HUES48 (cell line): Measurements from ENCODE around the gene ARHGEF17.
A peak's percentile ranks its signal among the peaks of the same experiment; 100 is the strongest.

Experiments used
- H3K27ac ChIP-seq: one replicate; pipeline ENCODE4 v1.7.0; 2013; ENCODE audit warnings: low read depth, low read length, inconsistent platforms
- H3K27me3 ChIP-seq: 2 replicates; pipeline ENCODE4 v1.6.1; 2013; ENCODE audit warnings: mild to moderate bottlenecking, low read length; ENCODE audit not compliant: control insufficient read depth, insufficient read depth
- H3K36me3 ChIP-seq: 2 replicates; pipeline ENCODE4 v1.6.1; 2013; ENCODE audit warnings: low read length; ENCODE audit not compliant: control insufficient read depth, insufficient read depth
- H3K4me1 ChIP-seq: 2 replicates; pipeline ENCODE4 v1.6.1; 2013; ENCODE audit warnings: mild to moderate bottlenecking, low read length; ENCODE audit not compliant: control insufficient read depth, insufficient read depth
- H3K4me3 ChIP-seq: 2 replicates; pipeline ENCODE4 v1.5.1; 2013; ENCODE audit warnings: mild to moderate bottlenecking, low read depth, low read length
- H3K9ac ChIP-seq: 2 replicates; pipeline ENCODE4 v1.6.1; 2013; ENCODE audit warnings: mild to moderate bottlenecking, low read depth, low read length, moderate library complexity
- H3K9me3 ChIP-seq: 2 replicates; pipeline ENCODE4 v1.6.1; 2013; ENCODE audit warnings: low read length; ENCODE audit not compliant: control insufficient read depth, insufficient read depth

ARHGEF17 gene

GRCh38 chr11:73361953-73362776, 54.1 kb downstream of the ARHGEF17 start:
- peaks cover 8% of the 10 kb centered on the region; the same call in 1 of the 2 replicates for H3K27me3 ChIP-seq
- H3K36me3 ChIP-seq = no peaks in the 10 kb centered on the region
- H3K9me3 ChIP-seq = no peaks in the 10 kb centered on the region
- H3K9ac ChIP-seq = no peak overlapping the region
- peak overlapping the region; percentile 50 for H3K4me3 ChIP-seq
- peak overlapping the region; percentile 40 for H3K27ac ChIP-seq
- H3K4me1 ChIP-seq = no peaks in the 10 kb centered on the region

DNA sequence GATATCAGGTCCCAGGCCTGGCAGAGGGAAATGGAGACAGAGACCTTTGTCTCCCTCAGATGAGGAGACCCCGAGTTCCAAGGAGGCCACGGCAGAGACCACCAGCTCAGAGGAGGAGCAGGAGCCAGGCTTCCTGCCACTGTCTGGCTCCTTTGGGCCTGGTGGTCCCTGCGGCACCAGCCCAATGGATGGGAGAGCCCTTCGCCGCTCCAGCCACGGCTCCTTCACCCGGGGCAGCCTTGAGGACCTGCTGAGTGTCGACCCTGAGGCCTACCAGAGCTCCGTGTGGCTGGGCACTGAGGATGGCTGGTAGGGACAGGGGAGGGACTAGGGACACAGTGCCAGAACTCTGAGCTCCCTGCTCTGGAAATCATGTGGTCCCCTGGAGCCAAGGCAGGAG, 55.1 kb downstream of the ARHGEF17 start:
- Histone ChIP-seq H3K4me1 (no peaks in the 10 kb centered on the region), H3K27me3 (peaks cover 8% of the 10 kb centered on the region; the same call in 1 of the 2 replicates), H3K27ac (no peak overlapping the region), H3K4me3 (no peak overlapping the region), H3K9me3 (no peaks in the 10 kb centered on the region), H3K36me3 (no peaks in the 10 kb centered on the region), H3K9ac (no peak overlapping the region)

- Histone ChIP-seq H3K9ac (no peak overlapping the region), H3K9me3 (no peaks in the 10 kb centered on the region), H3K4me1 (no peaks in the 10 kb centered on the region), H3K36me3 (no peaks in the 10 kb centered on the region), H3K27me3 (peaks cover 8% of the 10 kb centered on the region; the same call in 1 of the 2 replicates), H3K27ac (no peak overlapping the region), H3K4me3 (no peak overlapping the region)
These were observed 57.5 kb downstream of the ARHGEF17 start for GRCh38 chr11:73365352-73366264.

- Histone ChIP-seq H3K4me3 (no peak overlapping the region), H3K36me3 (no peaks in the 10 kb centered on the region), H3K27ac (no peak overlapping the region)
These were observed 58.2 kb downstream of the ARHGEF17 start for GRCh38 chr11:73366265-73366610.

GRCh38 chr11:73366953-73367352, 58.9 kb downstream of the ARHGEF17 start:
- Histone ChIP-seq H3K27ac (no peak overlapping the region), H3K4me3 (no peak overlapping the region), H3K36me3 (no peaks in the 10 kb centered on the region), H3K27me3 (peaks cover 8% of the 10 kb centered on the region; the same call in 1 of the 2 replicates), H3K4me1 (no peaks in the 10 kb centered on the region), H3K9me3 (no peaks in the 10 kb centered on the region), H3K9ac (no peak overlapping the region)

More at GRCh38 chr11:73366265-73366610, 58.2 kb downstream of the ARHGEF17 start:
- H3K9ac ChIP-seq = no peak overlapping the region
- no peaks in the 10 kb centered on the region for H3K4me1 ChIP-seq
- H3K27me3 ChIP-seq = peaks cover 8% of the 10 kb centered on the region; the same call in 1 of the 2 replicates
- H3K9me3 ChIP-seq = no peaks in the 10 kb centered on the region

DNA sequence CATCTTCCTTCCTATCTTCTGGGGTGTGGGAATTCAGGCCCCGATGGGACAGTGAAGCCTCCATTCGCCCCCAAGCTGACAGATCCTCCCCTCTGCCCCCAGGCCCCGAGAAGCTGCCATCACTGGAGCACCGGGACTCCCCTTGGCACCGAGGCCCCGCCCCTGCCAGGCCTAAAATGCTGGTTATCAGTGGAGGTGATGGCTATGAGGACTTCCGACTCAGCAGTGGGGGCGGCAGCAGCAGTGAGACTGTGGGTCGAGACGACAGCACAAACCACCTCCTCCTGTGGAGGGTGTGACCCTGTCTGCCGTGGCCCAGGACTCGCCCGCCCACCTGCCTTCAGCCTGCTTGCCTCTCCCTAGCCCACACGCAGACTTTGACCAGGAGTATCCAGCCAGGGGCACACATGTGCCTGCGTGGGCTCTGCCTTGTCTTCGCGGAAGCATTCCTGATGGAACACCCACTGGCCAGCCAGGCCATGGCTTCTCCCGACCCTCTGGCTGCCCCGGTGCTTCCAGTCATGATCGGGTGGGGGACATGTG, 59.5 kb downstream of the ARHGEF17 start:
- Histone ChIP-seq H3K4me3 (no peak overlapping the region), H3K36me3 (no peaks in the 10 kb centered on the region), H3K4me1 (no peaks in the 10 kb centered on the region), H3K27ac (no peak overlapping the region), H3K9ac (no peak overlapping the region), H3K9me3 (no peaks in the 10 kb centered on the region), H3K27me3 (peaks cover 7% of the 10 kb centered on the region; the same call in 1 of the 2 replicates)

DNA sequence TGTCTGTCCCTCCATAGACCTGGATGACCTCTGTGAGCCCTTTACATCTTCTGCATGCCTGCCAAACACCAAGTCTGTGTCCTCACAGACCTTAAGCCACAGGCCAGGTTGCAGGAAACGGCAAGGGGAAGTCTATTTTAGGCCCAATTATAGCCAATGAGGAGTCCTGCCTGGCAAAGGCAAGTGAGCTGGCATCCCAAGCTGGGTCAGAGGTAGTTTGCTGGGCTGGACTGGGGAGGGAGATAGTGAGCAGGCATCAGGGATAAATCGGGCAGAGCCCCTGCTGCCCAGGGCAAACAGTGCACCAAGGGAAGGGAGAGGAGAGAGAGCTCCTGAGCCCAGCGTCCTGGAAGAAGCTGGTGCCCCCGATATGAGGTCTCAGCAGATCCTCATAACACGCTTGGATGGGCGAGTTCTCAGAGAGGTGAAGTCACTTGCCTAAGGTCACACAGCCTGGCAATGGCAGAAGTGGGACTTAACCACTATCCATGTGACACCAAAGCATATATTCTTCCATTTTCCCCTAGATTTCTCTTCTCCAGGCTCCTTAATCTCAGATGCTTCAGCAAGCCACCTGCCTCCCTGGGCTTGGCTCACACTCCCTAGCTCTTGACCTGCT, 64.4 kb downstream of the ARHGEF17 start:
- H3K4me3 ChIP-seq = no peak overlapping the region
- H3K9me3 ChIP-seq = no peaks in the 10 kb centered on the region
- peaks cover 9% of the 10 kb centered on the region; the same call in 1 of the 2 replicates for H3K4me1 ChIP-seq
- peaks cover 8% of the 10 kb centered on the region for H3K27me3 ChIP-seq
- no peaks in the 10 kb centered on the region for H3K36me3 ChIP-seq
- H3K9ac ChIP-seq = no peak overlapping the region
- H3K27ac ChIP-seq = no peak overlapping the region

DNA sequence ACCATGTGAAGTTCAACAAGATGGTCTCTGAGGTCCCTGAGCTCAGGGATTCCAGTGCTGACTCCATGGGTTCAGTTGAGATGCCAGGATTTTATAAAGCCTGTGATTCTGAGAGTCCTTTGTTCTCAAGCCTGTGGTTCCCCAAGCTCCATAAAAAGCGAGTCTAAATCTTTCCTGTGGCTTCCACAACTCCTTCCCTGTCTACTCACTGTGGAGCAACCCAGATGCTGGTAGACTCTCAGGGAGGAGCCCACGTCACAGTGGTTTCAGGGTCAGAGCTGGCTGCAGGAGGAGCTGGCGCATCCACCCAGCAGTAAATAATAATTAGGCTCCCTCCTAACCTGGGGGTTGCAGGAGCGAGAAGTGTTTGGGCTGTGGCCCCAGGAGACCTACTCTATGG, 66.1 kb downstream of the ARHGEF17 start:
- no peak overlapping the region for H3K9ac ChIP-seq
- H3K27me3 ChIP-seq = peaks cover 8% of the 10 kb centered on the region
- H3K27ac ChIP-seq = no peak overlapping the region
- H3K9me3 ChIP-seq = no peaks in the 10 kb centered on the region
- H3K4me1 ChIP-seq = peaks cover 9% of the 10 kb centered on the region; the same call in 1 of the 2 replicates
- no peaks in the 10 kb centered on the region for H3K36me3 ChIP-seq
- no peak overlapping the region for H3K4me3 ChIP-seq

- no peak overlapping the region for H3K27ac ChIP-seq
- no peaks in the 10 kb centered on the region for H3K36me3 ChIP-seq
- no peaks in the 10 kb centered on the region for H3K9me3 ChIP-seq
- H3K9ac ChIP-seq = no peak overlapping the region
- H3K27me3 ChIP-seq = peaks cover 8% of the 10 kb centered on the region
- H3K4me3 ChIP-seq = peak overlapping the region; percentile 71; the same call in 1 of the 2 replicates
- H3K4me1 ChIP-seq = peaks cover 9% of the 10 kb centered on the region; the same call in 1 of the 2 replicates
These were observed 67.7 kb downstream of the ARHGEF17 start for GRCh38 chr11:73375830-73376159.

- Histone ChIP-seq H3K27ac (peak within 1 kb of the TSS; percentile 62), H3K9me3 (no peaks in the 10 kb centered on the region), H3K36me3 (no peaks in the 10 kb centered on the region), H3K9ac (peak within 1 kb of the TSS; percentile 44; the same call in 1 of the 2 replicates), H3K27me3 (peaks cover 8% of the 10 kb centered on the region), H3K4me1 (peaks cover 9% of the 10 kb centered on the region; the same call in 1 of the 2 replicates), H3K4me3 (peak within 1 kb of the TSS; percentile 71)
These were observed 68.2 kb downstream of the ARHGEF17 start, which contains the start of gene RELT for GRCh38 chr11:73376160-73376802. TSS of gene RELT (plus strand) at chr11:73376399. CDS start at chr11:73389137, 12,738 bp downstream.
